Activated T-cell treated with anti-CD3 and anti-CD28 coated beads for 4 hours (primary cell): ENCODE results near the gene HELZ2.

Experiments used
- DNase-seq: peaks from one replicate; pipeline ENCODE4 v3.0.0-alpha.2; 2020

HELZ2 gene

GRCh38 chr20:63597651-63598478 lies 23.8 kb upstream of the HELZ2 start:
- no peak for DNase-seq

GRCh38 chr20:63596423-63596822 lies 22.4 kb upstream of the HELZ2 start:
- DNase-seq = no peak

DNA sequence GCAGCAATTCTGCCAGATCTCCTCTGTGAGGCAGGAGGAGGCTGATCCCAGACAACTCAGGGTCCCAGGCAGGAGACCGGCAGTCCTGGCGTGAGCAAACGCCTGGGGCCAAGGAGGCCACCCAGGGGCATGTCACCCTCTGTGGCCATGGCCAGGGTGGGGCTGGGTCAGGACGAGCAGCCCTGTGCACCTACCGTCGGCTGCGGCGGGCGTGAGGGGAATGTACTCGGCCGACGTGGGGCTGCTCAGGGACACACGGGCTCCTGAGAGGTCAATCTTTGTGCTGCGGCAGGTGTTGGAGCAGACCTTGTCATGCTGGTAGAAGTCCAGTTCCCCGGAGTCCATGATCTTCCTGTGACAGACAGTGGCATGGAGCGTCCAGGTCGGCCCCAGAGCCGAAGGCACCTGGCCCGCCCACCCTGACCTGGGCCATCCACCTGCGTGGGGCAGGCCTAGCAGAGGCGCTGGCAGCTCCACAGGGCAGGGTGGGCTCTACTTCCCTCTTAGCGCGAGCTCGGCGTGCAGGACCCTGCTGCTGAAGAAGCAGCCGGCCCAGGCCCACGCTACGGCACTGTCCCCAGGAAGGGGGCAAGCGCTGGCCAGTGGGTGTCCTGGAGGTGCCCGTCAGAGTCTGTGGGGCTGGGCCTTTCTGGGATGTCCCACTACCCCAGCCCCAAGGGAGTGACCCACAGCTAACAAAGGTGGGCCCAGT lies 21.5 kb upstream of the HELZ2 start:
- DNase-seq = no peak

GRCh38 chr20:63594043-63594561 lies 20.1 kb upstream of the HELZ2 start:
- no peak for DNase-seq

DNA sequence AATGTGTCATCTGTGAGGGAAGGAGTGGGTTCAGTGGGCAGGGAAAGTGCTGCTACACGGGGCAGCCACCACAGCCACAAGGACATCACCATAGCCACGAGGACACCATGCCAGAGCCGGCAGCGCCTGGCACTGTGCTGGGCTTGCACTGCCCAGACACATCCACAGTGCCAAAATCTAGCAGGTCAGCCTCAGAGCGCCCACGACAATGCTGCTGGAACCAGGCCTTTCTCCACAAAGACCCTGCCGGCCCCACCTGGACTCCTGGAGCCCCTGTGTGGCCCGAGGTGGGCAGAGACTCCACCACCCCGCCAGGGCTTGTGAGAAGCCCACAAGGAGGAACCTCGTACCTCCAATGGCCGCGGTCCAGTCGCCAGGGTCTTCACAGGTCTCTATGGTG lies 18.6 kb upstream of the HELZ2 start:
- no peak for DNase-seq

DNA sequence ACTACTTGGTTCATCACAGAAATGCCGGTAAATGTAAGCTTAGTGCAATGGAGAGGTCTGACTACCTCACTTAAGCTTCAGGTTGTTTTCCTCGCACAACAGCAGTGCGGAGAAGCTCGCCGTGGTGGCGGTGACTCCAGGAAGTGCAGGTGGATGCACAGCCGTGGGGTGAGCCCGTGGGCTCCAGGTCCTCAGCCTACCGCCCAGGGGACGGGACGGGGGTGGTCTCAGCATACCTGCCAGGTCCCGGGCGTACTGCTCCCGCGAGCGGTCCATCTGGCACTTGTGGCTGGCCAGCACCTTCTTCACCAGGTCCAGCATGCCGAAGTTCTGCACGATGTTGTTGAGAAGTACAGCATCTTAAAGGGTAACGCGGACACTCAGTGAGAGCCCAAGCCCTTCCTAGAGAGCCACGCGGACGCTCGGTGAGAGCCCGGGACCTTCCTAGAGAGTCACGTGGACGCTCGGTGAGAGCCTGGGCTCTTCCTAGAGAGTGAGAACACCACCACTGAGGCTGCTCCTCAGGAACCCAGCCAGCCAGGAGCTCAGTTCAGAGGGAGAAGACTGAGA lies 17.8 kb upstream of the HELZ2 start:
- DNase-seq = no peak

- no peak for DNase-seq
Measured at GRCh38 chr20:63591147-63591533, 17.1 kb upstream of the HELZ2 start.

- no peak for DNase-seq
Measured at GRCh38 chr20:63590218-63591146, 16.4 kb upstream of the HELZ2 start.

DNA sequence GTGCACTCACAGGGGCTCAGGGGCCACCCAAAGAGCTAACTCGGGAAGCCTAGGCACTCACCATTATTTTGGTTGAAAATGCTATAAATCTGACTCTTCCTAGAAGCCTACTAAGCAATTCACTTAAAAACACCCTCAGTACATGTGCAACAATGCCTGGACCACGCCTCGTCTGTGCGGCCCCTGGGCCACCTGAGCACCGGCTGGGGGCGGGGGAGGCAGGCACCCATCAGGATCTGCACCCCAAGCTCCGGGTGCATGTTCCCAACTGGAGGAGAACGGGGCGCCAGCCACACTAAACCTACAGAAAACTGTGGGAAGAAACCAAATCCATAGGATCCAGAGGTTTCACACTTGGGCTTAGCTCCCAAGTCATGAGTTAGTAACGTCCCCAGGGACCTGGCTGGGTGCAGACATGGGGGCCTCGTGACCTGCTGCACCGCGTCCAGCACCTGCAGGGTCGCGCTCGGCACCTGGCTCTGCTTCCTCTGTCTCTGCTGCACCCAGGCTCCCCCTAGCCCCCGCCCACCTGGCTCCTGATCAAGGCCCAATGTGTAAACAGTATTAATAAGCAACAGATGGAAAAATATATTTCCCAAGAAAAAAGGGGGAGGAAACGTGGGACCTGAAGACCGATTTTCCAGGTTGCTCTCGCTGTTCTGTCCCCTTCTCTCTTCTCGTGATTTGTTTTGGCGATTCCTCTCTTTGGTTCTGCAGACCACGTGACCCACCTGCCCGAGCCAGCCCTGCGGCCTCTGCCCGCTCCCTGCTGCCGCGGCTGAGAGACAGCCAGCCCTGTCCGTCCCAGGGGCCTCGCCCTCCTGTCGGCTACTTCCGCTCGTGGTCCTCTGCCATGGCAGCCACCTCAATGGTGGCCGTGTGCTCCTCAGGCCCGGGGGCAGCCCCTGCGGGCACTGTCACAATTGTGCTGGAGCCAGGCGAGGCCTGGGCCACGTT lies 15.5 kb upstream of the HELZ2 start:
- no peak for DNase-seq

- no peak for DNase-seq
Measured at GRCh38 chr20:63588641-63589041, 14.6 kb upstream of the HELZ2 start.

DNA sequence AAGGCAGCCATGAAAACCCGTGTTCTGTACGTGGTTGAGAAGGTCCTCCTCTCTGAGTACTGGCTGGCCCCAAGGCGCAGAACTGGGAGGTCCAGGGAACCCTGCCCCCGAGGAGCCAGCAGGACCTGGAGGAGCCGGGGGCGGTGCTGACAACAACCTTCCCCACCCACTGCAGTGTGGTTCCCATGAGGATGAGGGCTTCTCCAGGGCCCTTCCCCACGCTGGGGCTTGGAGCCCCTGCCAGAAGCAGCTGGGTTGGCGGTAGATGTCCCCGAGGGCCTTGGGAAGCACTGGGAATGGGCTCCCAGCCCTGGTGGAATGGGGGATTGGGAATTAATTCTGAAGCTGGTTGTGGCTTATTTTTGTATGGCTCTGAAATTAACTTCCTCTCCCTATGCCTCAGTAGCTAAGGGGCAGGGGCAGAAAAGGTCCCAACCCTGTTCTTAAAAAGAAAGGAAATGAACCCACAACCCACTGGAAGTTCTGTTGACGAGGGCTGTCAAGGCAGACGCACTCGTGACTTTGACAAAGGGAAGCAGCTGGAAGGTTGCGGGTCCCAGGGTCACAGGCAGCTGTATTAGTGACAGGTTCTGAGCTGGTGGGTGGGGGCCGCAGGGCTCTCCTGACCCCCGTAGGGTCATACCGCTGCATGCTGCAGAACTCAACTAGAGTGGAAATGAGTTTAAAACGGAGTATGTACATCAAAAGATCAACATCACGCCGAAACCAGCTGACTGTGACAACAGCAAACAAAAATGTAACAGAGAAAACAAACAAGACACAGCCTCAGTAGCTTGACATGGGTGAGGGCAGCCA lies 13.9 kb upstream of the HELZ2 start:
- no peak for DNase-seq

DNA sequence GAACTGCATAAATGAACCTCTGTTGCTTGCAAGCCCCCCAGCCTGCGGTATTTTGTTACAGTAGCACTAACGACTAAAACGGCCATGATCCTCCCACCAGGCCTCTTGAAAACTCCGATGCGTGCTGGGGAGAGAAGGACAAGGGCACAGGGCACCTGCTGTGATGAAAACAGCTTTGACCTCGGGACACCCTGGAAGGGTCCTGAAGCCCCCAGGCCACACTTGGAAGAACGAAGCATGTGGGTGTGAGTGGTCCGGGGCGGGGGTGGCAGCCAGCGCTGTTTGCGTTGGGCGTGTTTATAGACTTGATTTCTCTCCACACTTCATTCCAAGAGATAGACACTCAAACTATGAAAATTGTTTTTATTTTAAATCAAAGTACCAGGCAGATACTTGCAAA lies 13.2 kb upstream of the HELZ2 start:
- no peak for DNase-seq

- no peak for DNase-seq
Measured at GRCh38 chr20:63586797-63587196, 12.8 kb upstream of the HELZ2 start.

DNA sequence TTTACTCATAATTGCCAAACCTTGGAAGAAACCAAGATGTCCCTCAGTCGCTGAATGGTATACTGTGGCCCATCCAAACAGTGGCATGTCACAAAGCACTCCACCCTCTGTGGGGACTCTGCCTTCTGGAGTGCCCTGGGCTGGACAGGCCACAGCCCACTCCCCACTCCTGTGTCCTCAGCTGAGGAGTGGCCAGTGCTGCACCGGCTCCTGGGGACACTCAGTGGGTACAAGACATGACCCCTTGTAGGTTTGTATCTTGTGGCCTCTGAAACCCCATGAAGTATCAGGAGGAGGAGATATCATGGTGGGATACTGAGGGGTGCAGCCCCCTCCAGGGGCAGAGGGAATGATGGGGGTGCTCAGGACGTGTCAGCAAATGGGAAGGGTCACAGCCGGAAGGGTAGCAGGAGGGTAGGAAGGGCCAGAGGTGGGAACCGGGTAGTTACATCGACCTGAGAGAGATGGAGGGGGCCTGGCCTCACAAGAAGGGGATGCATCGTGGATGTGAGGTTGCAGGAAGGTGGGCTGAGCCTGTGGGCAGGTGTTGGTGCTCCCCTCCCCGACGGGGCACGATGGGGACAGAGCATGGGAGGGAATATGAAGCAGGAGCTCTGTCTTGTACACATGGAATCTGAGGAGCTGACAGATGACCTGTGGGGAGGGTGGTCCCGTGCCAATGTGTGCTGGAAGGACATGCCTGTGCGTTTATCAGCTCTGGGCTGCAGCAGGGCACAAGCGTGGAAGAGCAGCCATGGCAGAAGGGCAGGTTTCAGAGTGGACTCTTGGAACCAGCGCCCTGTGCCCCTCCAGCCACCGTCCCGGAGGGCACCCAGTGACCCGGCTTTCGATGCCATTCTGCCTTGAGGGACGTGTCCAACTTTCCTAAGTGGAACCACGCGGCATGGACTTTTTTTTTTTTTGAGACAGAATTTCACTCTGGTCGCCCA lies 11.9 kb upstream of the HELZ2 start:
- no peak for DNase-seq

- DNase-seq = no peak
Measured at GRCh38 chr20:63582382-63583063, 8.5 kb upstream of the HELZ2 start.

- DNase-seq = peak; percentile 69
Measured at GRCh38 chr20:63580796-63581461, 6.9 kb upstream of the HELZ2 start.

DNA sequence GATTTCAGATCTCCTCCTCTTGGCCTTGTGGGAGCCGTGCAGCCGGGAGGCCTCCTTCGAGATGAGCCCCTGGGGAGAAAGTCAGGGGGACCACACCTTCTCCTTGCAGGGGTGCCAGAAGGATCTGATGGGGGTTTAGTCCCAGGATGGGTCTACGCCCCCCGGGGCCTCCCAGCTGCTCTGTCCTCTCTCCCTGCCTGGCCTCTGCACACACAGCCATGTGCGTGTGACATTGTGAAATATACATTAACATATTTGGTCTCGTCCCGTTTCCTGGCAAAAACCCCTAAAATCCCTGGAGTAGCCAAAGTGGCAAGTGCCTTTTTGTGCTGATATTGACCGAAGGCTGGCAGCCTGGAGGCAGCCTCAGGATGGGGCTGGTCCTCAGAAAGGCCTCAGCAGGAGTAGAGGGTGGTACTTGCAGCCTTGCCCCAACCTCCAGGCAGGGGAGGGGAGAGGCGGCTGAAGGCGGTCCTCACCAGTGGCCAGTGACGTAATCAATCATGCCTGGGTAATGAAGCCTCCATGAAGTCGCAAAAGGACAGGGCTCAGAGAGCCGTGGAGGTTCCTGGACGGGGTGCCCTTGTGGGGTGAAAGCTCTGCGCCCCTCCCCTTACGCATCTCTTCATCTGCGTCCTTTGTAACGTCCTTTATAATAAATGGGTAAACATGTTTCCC lies 5.1 kb upstream of the HELZ2 start:
- no peak for DNase-seq
